Psoas muscle (tissue), 8 donors: Measurements from ENCODE around the gene PPM1H. TPM values are rescaled to one million over a fixed set of nuclear protein-coding genes. Genes with fewer than 3 reads are reported as not detected.
A peak's percentile ranks its signal among the peaks of the same experiment; 100 is the strongest.

Experiments used
- ATAC-seq, 4 donors: fragments of 200-7000 bp; cut with Tn5 transposase; one replicate each; pipeline ENCODE4 v1.9.1; 2020; ENCODE audit warnings: moderate library complexity in 3 of 4, mild to moderate bottlenecking in 2 of 4
- DNase-seq, 2 donors: peaks; one replicate each; pipeline ENCODE4 v3.0.0-alpha.2; 2020
- H3K27ac ChIP-seq: fragments of 200-600 bp; one replicate; pipeline ENCODE4 v1.8.0; 2022
- H3K27me3 ChIP-seq, 3 donors: fragments of 200-600 bp in 1 of 3; one replicate each; pipeline versions ENCODE4 v1.6.1 to v1.8.0; 2013 to 2022; ENCODE audit warnings: low read length in 2 of 3, mild to moderate bottlenecking in 2 of 3, moderate library complexity in 1 of 3; ENCODE audit not compliant: insufficient read depth in 3 of 3
- H3K36me3 ChIP-seq, 2 donors: fragments of 200-600 bp in 1 of 2; one replicate each; pipeline versions ENCODE4 v1.6.1 to v1.8.0; 2013 to 2022; ENCODE audit warnings: low read depth in 1 of 2, mild to moderate bottlenecking in 1 of 2, moderate library complexity in 1 of 2; ENCODE audit not compliant: insufficient read depth in 1 of 2
- H3K4me1 ChIP-seq: fragments of 200-600 bp; one replicate; pipeline ENCODE4 v1.8.0; 2022
- H3K4me3 ChIP-seq: fragments of 200-600 bp; one replicate; pipeline ENCODE4 v1.8.0; 2022; ENCODE audit warnings: mild to moderate bottlenecking
- H3K9me3 ChIP-seq: fragments of 200-600 bp; one replicate; pipeline ENCODE4 v1.8.0; 2022
- CTCF ChIP-seq: fragments of 200-600 bp; IDR thresholded peaks from one replicate; pipeline ENCODE4 v1.8.0; 2022; ENCODE audit warnings: antibody characterized with exemption
- WGBS, 3 donors: extraction: QIAGEN DNeasy Blood & Tissue Kit; methylation state at CpG; one replicate each; pipeline versions ENCODE4 v1.1.6 to v1.1.7; 2013; 5-methylcytosine and 5-hydroxymethylcytosine counted together
- intact Hi-C, 2 donors: fragments of 100-400 bp; cut with DNase I; formaldehyde crosslinking; loops; one replicate each; pipeline versions ENCODE4 v1.11.0 to v1.14.2; 2022
- polyA plus RNA-seq, 3 donors: library from polyadenylated mRNA; stranded (reverse); fragments of 200-250 nt; gene quantifications; one replicate each; pipeline ENCODE4 v1.2.3, GENCODE V29; 2013
- total RNA-seq, 4 donors: library from RNA; stranded (reverse); fragmentation: NEBNext Ultra II Directional in 2 of 4; extraction: Animal tissue kit (Norgen Biotek cat#: 25700) in 2 of 4; gene quantifications; one replicate each; pipeline versions ENCODE4 v1.2.1 to v1.2.4, GENCODE V29; 2021 to 2023
- donor health status: healthy with polysubstance abuse.
- donor health status: DM: no; HTN: no; CAD: no; lungs with moderate emphysema.
- donor health status: Bipolar disorder and iron deficiency.
- donor health status: healthy.
- donor health status: DM: yes; HTN: yes; CAD: no.
- donor health status: DM: no; HTN: no; CAD: no.
- donor health status: DM: no; HTN: no; CAD: no.
- donor health status: DM: yes; HTN: yes; CAD: no.

The PPM1H gene
- total and polyA plus RNA-seq, 7 donors: 0.65 to 4.3 (median 1.8) TPM

GRCh38 chr12:62603811-62604098 is 331.2 kb downstream of the PPM1H start:
- H3K27ac ChIP-seq: peak overlapping the region; percentile 99
- H3K9me3 ChIP-seq: no peaks in the 10 kb centered on the region
- ATAC-seq (no peak), DNase-seq (no peak)
- WGBS, 3 donors: 0 to 1% (median 0%) methylated on average over 14 of the region's 14 CpGs
- no peaks in the 10 kb centered on the region for H3K36me3 ChIP-seq
- H3K27me3 ChIP-seq: no peaks in the 10 kb centered on the region
- peaks cover 24% of the 10 kb centered on the region for H3K4me1 ChIP-seq
- TF ChIP-seq CTCF: no peak
- H3K4me3 ChIP-seq: peak overlapping the region; percentile 90
- intact Hi-C loops: loop anchor here (5.0 kb wide), 1 partner anchor 189 kb away; no protein-coding TSS in a partner anchor

DNA sequence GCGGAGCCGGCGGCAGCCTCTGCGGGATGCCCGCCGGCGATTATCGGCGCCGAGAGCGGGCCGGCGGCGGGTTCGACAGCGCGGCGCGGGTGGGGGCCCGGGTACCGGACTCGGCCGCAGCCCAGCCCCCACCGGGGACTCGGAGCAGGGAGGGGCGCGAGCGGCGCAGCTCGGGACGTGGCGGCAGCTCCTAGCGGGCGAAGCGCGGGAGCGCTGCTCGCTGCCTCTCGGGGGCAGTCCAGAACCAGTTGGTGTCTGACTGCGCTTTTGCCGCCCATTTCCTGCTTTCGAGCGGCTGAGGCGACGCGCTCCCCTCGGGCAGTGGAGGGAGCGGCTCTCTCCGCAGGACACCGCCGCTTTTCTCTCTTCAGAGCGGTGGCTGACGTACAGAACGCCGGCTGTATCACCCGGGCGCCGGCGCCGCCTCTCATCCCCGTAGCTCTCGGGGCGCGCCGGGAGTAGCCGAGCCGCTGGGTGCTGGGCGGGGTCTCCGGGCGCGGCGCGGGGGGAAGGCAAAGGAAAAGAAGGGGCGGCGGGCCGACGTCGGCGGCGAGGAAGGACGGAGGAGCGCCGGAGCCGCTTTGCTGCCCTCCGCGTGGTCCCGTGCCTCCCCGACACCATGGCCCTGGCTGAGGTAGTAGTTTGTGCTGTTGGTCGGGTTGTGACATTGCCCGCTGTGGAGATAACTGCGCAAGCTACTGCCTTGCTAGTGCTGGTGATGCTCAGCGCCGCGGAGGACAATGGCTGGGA is 331.7 kb downstream of the PPM1H start:
- peak overlapping the region; percentile 99 for H3K27ac ChIP-seq
- DNase-seq (peak; percentile 88 to 95), ATAC-seq (peak; percentile 92 to 94 (median 93))
- peak overlapping the region; percentile 90 for H3K4me3 ChIP-seq
- H3K27me3 ChIP-seq: no peaks in the 10 kb centered on the region
- intact Hi-C loops: loop anchor here (5.0 kb wide), 1 partner anchor 189 kb away; no protein-coding TSS in a partner anchor
- TF ChIP-seq CTCF: peak; percentile 53
- peaks cover 24% of the 10 kb centered on the region for H3K4me1 ChIP-seq
- no peaks in the 10 kb centered on the region for H3K36me3 ChIP-seq
- H3K9me3 ChIP-seq: no peaks in the 10 kb centered on the region
- WGBS, 3 donors: 0 to 1% (median 0%) methylated on average over 57 to 94 of the region's 94 CpGs

- H3K4me1 ChIP-seq: peaks cover 24% of the 10 kb centered on the region
- intact Hi-C loops: loop anchor here (5.0 kb wide), 1 partner anchor 190 kb away; no protein-coding TSS in a partner anchor
- 0 to 1% (median 0%) methylated on average over 66 of the region's 66 CpGs for WGBS, 3 donors
- no peaks in the 10 kb centered on the region for H3K9me3 ChIP-seq
- no peaks in the 10 kb centered on the region for H3K36me3 ChIP-seq
- H3K4me3 ChIP-seq: peak overlapping the region; percentile 90
- peak overlapping the region; percentile 99 for H3K27ac ChIP-seq
- ATAC-seq (peak; percentile 87 to 91 (median 88)), DNase-seq (peak; percentile 89 to 94)
- no peak for TF ChIP-seq CTCF
- no peaks in the 10 kb centered on the region for H3K27me3 ChIP-seq
Measured at GRCh38 chr12:62602255-62603060, 332.5 kb downstream of the PPM1H start.

- WGBS, 3 donors: 20 to 33% (median 21%) methylated on average over 2 of the region's 2 CpGs
- TF ChIP-seq CTCF: no peak
- H3K36me3 ChIP-seq: no peaks in the 10 kb centered on the region
- ATAC-seq (no peak), DNase-seq (no peak)
- peak overlapping the region; percentile 90 for H3K4me3 ChIP-seq
- no peaks in the 10 kb centered on the region for H3K27me3 ChIP-seq
- H3K4me1 ChIP-seq: peaks cover 21% of the 10 kb centered on the region
- H3K27ac ChIP-seq: peak overlapping the region; percentile 99
- intact Hi-C loops: loop anchor here (5.0 kb wide), 1 partner anchor 191 kb away; no protein-coding TSS in a partner anchor
- no peaks in the 10 kb centered on the region for H3K9me3 ChIP-seq
Measured at GRCh38 chr12:62601765-62602164, 333.2 kb downstream of the PPM1H start.
